Adrenal gland (tissue), 12 donors: ENCODE measurements around the gene THAP8. TPM values are rescaled to one million over a fixed set of nuclear protein-coding genes. Genes with fewer than 3 reads are reported as not detected.
A peak's percentile ranks its signal among the peaks of the same experiment; 100 is the strongest.

Source experiments
- DNase-seq, 7 donors: peaks; one replicate each; pipeline ENCODE4 v3.0.0-alpha.2; 2019 to 2020
- H3K27ac ChIP-seq, 5 donors: fragments of 200-600 bp; sonication (generic) in 4 of 5; 1 replicate in 3 of 5; 2 replicates in 2 of 5; pipeline versions ENCODE4 v1.5.1 to v1.8.0; 2016 to 2020; ENCODE audit warnings: mild to moderate bottlenecking in 1 of 5
- H3K27me3 ChIP-seq: fragments of 200-600 bp; 2 replicates; pipeline ENCODE4 v1.8.0; 2021
- H3K36me3 ChIP-seq, 2 donors: fragments of 200-600 bp; replicated peaks in 1 of 2; 1 replicate in 1 of 2; 2 replicates in 1 of 2; pipeline versions ENCODE4 v1.5.1 to v1.8.0; 2018 to 2022
- H3K4me1 ChIP-seq, 2 donors: fragments of 200-600 bp; replicated peaks in 1 of 2; 1 replicate in 1 of 2; 2 replicates in 1 of 2; pipeline versions ENCODE4 v1.5.1 to v1.8.0; 2018 to 2021
- H3K4me3 ChIP-seq, 4 donors: fragments of 200-600 bp; sonication (generic) in 3 of 4; one replicate each; pipeline ENCODE4 v1.5.1; 2016 to 2018
- H3K9me3 ChIP-seq, 3 donors: fragments of 200-600 bp; sonication (generic) in 1 of 3; replicated peaks in 1 of 3; 1 replicate in 2 of 3; 2 replicates in 1 of 3; pipeline versions ENCODE4 v1.5.1 to v1.8.0; 2016 to 2021
- CTCF ChIP-seq, 6 experiments: fragments of 450-650 bp in 4 of 6; fragments of 200-600 bp in 2 of 6; sonication (generic) in 1 of 6; IDR thresholded peaks; 1 replicate in 5 of 6; 2 replicates in 1 of 6; pipeline versions ENCODE4 v1.5.1 to v1.8.0; 2016 to 2021; ENCODE audit warnings: antibody characterized with exemption in 6 of 6, mild to moderate bottlenecking in 2 of 6, moderate library complexity in 1 of 6
- POLR2A ChIP-seq, 2 donors: fragments of 450-650 bp; IDR thresholded peaks; one replicate each; pipeline ENCODE4 v1.6.1; 2017; ENCODE audit warnings: antibody characterized with exemption in 2 of 2, mild to moderate bottlenecking in 2 of 2, moderate library complexity in 1 of 2
- WGBS, 4 donors: extraction: QIAGEN DNeasy Blood & Tissue Kit in 2 of 4; methylation state at CpG; one replicate each; pipeline versions ENCODE4 v1.1.5 to v1.1.7; 2013 to 2017; 5-methylcytosine and 5-hydroxymethylcytosine counted together
- intact Hi-C, 2 donors: fragments of 100-400 bp; cut with DNase I; formaldehyde crosslinking; loops; one replicate each; pipeline versions ENCODE4 v1.14.1 to v1.15.0; 2022 to 2023
- polyA plus RNA-seq, 3 donors: library from polyadenylated mRNA; stranded (reverse); fragments of 200-250 nt in 2 of 3; fragments of 350-450 nt in 1 of 3; fragmentation: Illumina TruSeq in 1 of 3; extraction: RNeasy Lipid Tissue Mini Kit (QIAGEN cat#74804) in 1 of 3; gene quantifications; one replicate each; pipeline ENCODE4 v1.2.3, GENCODE V29; 2013 to 2014
- total RNA-seq, 9 donors: library from RNA; depleted of rRNA in 4 of 9; stranded (reverse); fragments of >200 nt in 4 of 9; fragments of 120-200 nt in 1 of 9; fragmentation: NEBNext Ultra II Directional in 1 of 9; extraction: Animal tissue kit (Norgen Biotek cat#: 25700) in 1 of 9; gene quantifications; one replicate each; pipeline versions ENCODE4 v1.1.0 to v1.2.4, GENCODE V29; 2013 to 2023
- donor health status: healthy with polysubstance abuse.
- donor health status: Bipolar disorder and iron deficiency.
- donor health status: DM: yes; HTN: yes; CAD: no.
- donor health status: DM: no; HTN: no; CAD: no.
- donor health status: DM: no; HTN: no; CAD: no.
- donor health status: DM: yes; HTN: yes; CAD: no.

The THAP8 gene
- total and polyA plus RNA-seq, 12 donors, result 3.2 to 15.9 (median 5.9) TPM

- H3K4me3 ChIP-seq, result peak overlapping the region in 2 of 4 donors; percentile 14 to 50
- intact Hi-C loops, result no loop called here
- no peaks in the 10 kb centered on the region for H3K27me3 ChIP-seq
- peaks cover 11 to 12% of the 10 kb centered on the region in 2 donors for H3K4me1 ChIP-seq
- 1 to 4% (median 2%) methylated on average over 5 to 50 of the region's 50 CpGs for WGBS, 4 donors
- no peaks in the 10 kb centered on the region for H3K9me3 ChIP-seq
- H3K27ac ChIP-seq, result peak overlapping the region in 2 of 5 donors; percentile 38 to 53
- no peaks in the 10 kb centered on the region for H3K36me3 ChIP-seq
- TF ChIP-seq CTCF (IDR thresholded peaks at IDR 0.05) (no peak), POLR2A (IDR thresholded peaks at IDR 0.05) (peak; percentile 40 to 48)
- peak in 6 of 7 donors; percentile 64 to 85 (median 73) for DNase-seq
Measured at GRCh38 chr19:36009220-36009619, 44.9 kb downstream of the THAP8 start.

DNA sequence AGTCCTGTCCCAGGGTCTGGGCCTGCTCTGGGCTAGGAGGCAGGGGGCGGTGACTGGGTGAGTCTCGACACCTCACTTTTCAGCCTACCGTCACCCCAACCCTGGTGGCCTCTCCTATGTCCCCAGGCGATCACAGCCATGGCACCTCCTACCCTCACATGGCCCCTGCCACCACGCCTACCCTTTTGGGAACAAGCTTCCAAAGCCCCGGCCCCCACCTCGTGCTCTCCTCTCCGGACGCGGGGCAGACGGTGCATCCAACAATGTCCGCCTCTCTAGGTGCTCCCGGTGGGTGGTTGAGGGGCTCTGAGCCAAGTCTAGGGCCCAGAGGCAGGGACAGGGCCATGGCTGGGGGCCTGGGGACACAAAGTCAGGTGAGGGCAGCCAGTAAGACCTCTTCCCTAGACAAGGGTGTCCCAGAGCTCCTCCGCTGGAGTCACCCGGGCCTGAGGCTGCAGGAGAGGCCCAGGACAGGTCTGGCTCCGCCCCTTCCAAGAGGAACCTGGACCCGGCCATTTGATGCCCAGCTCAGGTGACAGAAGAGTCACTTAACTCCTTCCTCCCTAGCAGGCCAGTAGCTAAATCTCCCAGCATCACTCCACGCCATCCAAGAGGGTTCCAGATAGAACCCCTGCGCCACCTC is 45.6 kb downstream of the THAP8 start, which contains the start of gene SYNE4:
SYNE4 (minus strand) TSS at position 478 of the 643 bp plus-strand sequence; CDS start at position 346, 132 bp downstream.
- Histone ChIP-seq H3K27me3 (no peaks in the 10 kb centered on the region), H3K36me3 (no peaks in the 10 kb centered on the region), H3K27ac (peak within 1 kb of the TSS in 2 of 5 donors; percentile 38 to 53), H3K9me3 (no peaks in the 10 kb centered on the region), H3K4me3 (peak within 1 kb of the TSS in 2 of 4 donors; percentile 14 to 50), H3K4me1 (peaks cover 9% of the 10 kb centered on the region in 2 donors)
- DNase-seq, result peak in 1 of 7 donors; percentile 77
- 51 to 58% (median 55%) methylated on average over 9 to 19 of the region's 19 CpGs for WGBS, 4 donors
- intact Hi-C loops, result no loop called here
- TF ChIP-seq POLR2A (IDR thresholded peaks at IDR 0.05) (no peak), CTCF (IDR thresholded peaks at IDR 0.05) (no peak)

GRCh38 chr19:36006955-36007354 is 47.1 kb downstream of the THAP8 start:
- H3K27me3 ChIP-seq, result no peaks in the 10 kb centered on the region
- intact Hi-C loops, result no loop called here
- no peaks in the 10 kb centered on the region for H3K36me3 ChIP-seq
- H3K27ac ChIP-seq, result no peak overlapping the region
- H3K4me1 ChIP-seq, result peaks cover 5 to 7% of the 10 kb centered on the region in 2 donors
- 91 to 100% (median 97%) methylated on average over 3 to 5 of the region's 5 CpGs for WGBS, 4 donors
- H3K4me3 ChIP-seq, result no peak overlapping the region
- no peak for DNase-seq
- no peak for TF ChIP-seq CTCF (IDR thresholded peaks at IDR 0.05)
- TF ChIP-seq POLR2A (IDR thresholded peaks at IDR 0.05), result no peak
- H3K9me3 ChIP-seq, result no peaks in the 10 kb centered on the region

GRCh38 chr19:36003284-36003683 is 50.8 kb downstream of the THAP8 start:
- Histone ChIP-seq H3K4me3 (no peak overlapping the region), H3K27ac (no peak overlapping the region), H3K27me3 (no peaks in the 10 kb centered on the region), H3K36me3 (peaks cover 0 to 8% of the 10 kb centered on the region in 2 donors), H3K9me3 (no peaks in the 10 kb centered on the region), H3K4me1 (peaks cover 4 to 13% of the 10 kb centered on the region in 2 donors)
- TF ChIP-seq CTCF (IDR thresholded peaks at IDR 0.05) (no peak), POLR2A (IDR thresholded peaks at IDR 0.05) (no peak)
- intact Hi-C loops, result no loop called here
- DNase-seq, result no peak
- WGBS, 4 donors, result 86 to 95% (median 93%) methylated on average over 4 of the region's 4 CpGs
